Measurements from ENCODE around the gene CTSL.

Gene CTSL

DNA sequence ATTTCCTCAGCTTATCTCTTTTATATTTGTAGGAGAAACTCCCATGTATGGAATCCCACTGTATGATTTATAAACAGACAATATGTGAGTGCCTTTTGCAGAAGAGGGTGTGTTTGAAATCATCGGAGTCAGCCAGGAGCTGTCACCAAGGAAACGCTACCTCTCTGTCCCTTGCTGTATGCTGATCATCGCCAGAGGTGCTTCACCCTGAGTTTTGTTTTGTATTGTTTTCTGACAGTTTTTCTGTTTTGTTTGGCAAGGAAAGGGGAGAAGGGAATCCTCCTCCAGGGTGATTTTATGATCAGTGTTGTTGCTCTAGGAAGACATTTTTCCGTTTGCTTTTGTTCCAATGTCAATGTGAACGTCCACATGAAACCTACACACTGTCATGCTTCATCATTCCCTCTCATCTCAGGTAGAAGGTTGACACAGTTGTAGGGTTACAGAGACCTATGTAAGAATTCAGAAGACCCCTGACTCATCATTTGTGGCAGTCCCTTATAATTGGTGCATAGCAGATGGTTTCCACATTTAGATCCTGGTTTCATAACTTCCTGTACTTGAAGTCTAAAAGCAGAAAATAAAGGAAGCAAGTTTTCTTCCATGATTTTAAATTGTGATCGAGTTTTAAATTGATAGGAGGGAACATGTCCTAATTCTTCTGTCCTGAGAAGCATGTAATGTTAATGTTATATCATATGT is 18.0 kb upstream of the CTSL start:
- Mint-ChIP-seq H3K36me3 (ENCODE audit: low read depth) (no peaks in the 10 kb centered on the region), H3K27me3 (ENCODE audit: low read depth) (peaks cover 26% of the 10 kb centered on the region), H3K4me1 (ENCODE audit: low read depth) (peaks cover 32% of the 10 kb centered on the region), H3K27ac (no peak overlapping the region), H3K4me3 (no peak overlapping the region), H3K9me3 (no peaks in the 10 kb centered on the region)
- DNase-seq (ENCODE audit: low spot score): no peak

DNA sequence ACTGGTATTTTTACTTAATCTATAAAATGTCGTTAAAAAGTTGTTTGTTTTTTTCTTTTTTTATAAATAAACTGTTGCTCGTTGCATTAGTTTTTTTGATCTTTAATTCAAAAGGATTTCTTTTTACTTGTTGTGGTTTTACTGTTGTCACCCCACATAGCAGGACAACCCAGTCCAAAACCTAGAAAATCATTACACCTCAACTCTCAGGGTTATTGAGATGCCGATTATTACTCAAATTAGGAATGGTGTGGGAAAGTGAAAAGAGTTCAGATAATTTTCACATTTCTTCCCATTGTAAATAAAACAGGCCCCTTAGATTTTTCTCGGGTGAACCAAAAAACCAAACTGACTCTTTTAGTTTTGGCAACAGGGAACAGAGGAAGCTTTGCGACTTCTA is 17.4 kb upstream of the CTSL start:
- H3K4me3 Mint-ChIP-seq: peak overlapping the region; percentile 64
- H3K27ac Mint-ChIP-seq: peak overlapping the region; percentile 60
- peaks cover 22% of the 10 kb centered on the region for H3K27me3 Mint-ChIP-seq (ENCODE audit: low read depth)
- no peaks in the 10 kb centered on the region for H3K36me3 Mint-ChIP-seq (ENCODE audit: low read depth)
- no peaks in the 10 kb centered on the region for H3K9me3 Mint-ChIP-seq
- H3K4me1 Mint-ChIP-seq (ENCODE audit: low read depth): peaks cover 36% of the 10 kb centered on the region
- DNase-seq (ENCODE audit: low spot score): no peak

DNA sequence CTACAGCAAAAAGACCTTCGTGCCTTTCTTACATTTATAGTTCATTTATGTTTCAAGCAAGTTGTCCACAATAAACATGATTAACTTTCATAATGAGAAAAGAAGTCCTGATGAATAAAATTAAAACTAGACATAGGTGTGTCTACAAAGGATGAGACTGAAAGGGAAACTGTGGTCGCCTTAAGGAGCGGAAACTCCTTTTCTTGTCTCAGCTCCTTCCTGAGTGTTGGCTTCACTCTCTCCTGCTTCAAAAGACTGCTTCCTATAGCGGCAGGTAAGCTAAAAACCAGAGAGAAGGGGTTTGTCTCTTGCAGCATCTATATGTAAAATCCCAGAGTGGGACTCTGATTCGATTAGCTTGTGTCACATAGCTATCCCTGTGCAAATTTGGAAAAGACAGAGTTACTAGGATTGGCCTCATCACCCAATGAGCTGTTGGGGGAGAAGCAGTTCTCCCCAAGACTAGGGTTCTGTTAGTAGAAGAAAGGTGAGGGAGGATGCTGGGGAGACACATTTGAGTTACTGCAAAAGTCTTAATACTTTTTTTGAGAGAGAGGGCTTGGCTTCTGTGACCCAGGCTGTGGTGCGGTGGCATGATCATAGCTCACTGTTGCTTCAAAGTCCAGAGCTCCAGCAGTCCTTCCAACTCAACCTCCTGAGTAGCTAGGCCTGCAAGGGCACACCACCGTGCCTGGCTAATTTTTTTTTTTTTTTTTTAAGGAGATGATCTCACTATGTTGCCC is 16.8 kb upstream of the CTSL start:
- peak; percentile 27 for DNase-seq (ENCODE audit: low spot score)
- H3K27ac Mint-ChIP-seq: peak overlapping the region; percentile 60
- H3K27me3 Mint-ChIP-seq (ENCODE audit: low read depth): peaks cover 21% of the 10 kb centered on the region
- H3K36me3 Mint-ChIP-seq (ENCODE audit: low read depth): no peaks in the 10 kb centered on the region
- H3K4me3 Mint-ChIP-seq: peak overlapping the region; percentile 64
- H3K9me3 Mint-ChIP-seq: no peaks in the 10 kb centered on the region
- H3K4me1 Mint-ChIP-seq (ENCODE audit: low read depth): peaks cover 41% of the 10 kb centered on the region

DNA sequence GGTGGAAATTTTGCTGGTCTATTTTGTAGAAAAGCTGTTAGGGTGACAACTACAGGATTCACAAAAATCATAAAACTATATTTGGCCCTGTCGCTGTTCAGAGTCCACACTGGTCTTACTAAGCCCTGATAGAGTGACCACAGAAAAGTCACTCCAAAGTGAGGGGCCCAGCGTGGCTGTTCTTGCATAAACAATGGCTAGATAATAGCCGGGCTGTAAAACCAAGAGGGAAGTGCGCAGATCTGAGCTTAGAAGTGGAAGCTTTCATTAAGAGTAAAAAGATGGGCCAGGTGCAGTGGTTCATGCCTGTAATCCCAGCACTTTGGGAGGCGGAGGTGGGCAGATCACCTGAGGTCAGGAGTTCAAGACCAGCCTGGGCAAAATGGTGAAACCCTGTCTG is 15.5 kb upstream of the CTSL start:
- Mint-ChIP-seq H3K9me3 (no peaks in the 10 kb centered on the region), H3K27me3 (ENCODE audit: low read depth) (peaks cover 23% of the 10 kb centered on the region), H3K4me3 (no peak overlapping the region), H3K36me3 (ENCODE audit: low read depth) (no peaks in the 10 kb centered on the region), H3K4me1 (ENCODE audit: low read depth) (peaks cover 44% of the 10 kb centered on the region), H3K27ac (no peak overlapping the region)
- no peak for DNase-seq (ENCODE audit: low spot score)

DNA sequence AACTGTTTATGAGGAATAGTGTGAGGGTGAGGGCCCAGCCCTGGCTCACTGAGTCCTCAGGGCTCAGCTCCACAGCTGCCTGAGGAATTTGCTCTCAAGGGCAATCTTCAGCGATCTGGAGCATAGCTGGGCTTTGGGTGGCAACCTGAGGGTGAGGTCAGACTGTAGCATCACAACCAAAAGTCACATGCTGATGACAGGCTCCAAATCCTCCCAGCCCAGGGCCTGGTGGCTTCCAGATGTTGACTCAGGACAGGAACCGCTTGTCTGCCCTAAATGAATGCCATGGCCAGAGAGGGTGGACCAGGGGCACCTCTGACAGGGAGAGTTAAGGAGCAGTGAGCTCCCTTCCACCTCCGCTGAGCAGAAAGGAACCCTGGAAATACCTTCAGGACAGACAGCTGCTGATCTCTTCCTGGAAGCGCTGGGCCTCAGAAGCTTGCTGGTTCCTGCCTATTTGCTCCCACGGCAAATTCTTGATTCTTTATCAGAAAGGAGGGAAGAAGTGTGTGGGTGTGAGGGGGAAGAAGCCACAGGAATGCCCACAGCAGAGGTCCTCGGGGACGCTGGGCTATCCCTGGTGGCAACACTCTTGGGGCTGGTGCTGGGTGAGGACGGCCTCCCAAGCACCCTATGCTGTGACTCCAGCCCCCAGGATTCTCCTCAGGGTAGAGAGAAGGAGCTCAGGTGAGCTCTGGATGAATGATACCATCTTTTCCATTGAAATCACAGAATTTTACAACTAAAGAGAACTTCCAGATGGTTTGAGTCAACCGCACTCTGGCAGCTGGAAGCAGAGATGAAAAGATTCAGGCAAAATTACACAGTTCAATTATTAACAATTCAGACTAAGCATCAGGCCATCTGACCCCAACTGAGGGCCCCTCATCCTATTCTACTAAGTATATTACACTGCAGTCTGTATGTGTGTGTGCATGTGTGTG is 13.8 kb upstream of the CTSL start:
- DNase-seq (ENCODE audit: low spot score): no peak
- no peaks in the 10 kb centered on the region for H3K36me3 Mint-ChIP-seq (ENCODE audit: low read depth)
- H3K27ac Mint-ChIP-seq: no peak overlapping the region
- H3K27me3 Mint-ChIP-seq (ENCODE audit: low read depth): peaks cover 18% of the 10 kb centered on the region
- peaks cover 44% of the 10 kb centered on the region for H3K4me1 Mint-ChIP-seq (ENCODE audit: low read depth)
- no peak overlapping the region for H3K4me3 Mint-ChIP-seq
- H3K9me3 Mint-ChIP-seq: no peaks in the 10 kb centered on the region

DNA sequence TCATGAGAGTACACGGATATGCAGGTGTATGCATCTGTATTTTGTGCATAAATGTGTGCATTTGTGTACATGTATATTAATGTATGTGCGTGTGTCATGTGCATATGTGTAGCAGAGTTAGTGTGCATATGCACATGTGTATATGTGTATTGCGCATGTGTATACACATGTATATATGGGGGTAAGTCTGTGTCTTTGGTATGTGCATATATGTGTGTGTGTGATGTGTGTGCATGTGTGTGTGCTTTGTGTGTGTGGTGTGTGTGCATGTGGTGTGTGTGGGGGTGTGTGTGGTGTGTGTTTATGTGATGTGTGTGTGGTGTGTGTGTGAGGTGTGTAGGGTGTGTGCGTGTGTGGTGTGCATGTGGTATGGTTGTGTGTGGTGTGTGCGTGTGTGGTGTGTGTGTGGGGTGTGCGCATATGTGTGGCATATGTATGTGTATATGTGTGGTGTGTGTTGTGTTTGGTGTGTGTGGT is 13.1 kb upstream of the CTSL start:
- Mint-ChIP-seq H3K27ac (no peak overlapping the region), H3K9me3 (no peaks in the 10 kb centered on the region), H3K4me1 (ENCODE audit: low read depth) (peaks cover 39% of the 10 kb centered on the region), H3K4me3 (peak overlapping the region; percentile 3), H3K27me3 (ENCODE audit: low read depth) (peaks cover 13% of the 10 kb centered on the region), H3K36me3 (ENCODE audit: low read depth) (no peaks in the 10 kb centered on the region)
- no peak for DNase-seq (ENCODE audit: low spot score)

DNA sequence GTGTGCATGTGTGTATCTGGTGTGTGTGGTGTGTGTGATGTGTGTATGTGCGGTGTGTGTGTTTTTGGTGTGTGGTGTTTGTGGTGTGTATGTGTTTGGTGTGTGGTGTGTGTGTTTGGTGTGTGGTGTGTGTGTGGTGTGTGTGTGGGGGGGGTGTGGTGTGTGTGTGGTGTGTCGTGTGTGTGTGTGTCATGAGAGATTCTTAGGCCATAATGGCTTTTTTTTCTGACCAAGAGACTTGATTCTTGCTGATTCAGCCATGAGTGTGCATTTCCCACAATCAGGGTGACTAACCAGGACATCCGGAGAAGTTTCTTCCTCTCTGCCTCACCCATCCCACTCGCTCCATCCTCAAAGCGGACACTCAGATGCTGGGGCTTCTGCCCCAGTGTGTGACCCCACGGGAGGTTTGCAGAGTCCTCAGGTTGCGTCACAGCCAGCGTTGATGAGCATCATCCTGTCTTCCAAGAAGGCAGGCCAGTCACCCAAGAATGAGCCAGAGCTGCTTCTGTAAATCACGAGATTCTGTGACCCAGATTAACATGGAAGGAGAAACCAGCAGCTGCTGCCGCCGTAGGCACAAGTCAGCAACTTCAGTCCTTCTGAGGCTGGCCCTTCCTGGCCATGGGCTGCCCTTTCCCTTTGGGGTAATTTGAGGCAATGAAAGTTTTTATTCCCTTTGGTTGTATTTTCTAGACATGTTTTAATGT is 12.5 kb upstream of the CTSL start:
- Mint-ChIP-seq H3K4me3 (peak overlapping the region; percentile 52), H3K36me3 (ENCODE audit: low read depth) (no peaks in the 10 kb centered on the region), H3K9me3 (no peaks in the 10 kb centered on the region), H3K27me3 (ENCODE audit: low read depth) (peaks cover 13% of the 10 kb centered on the region), H3K4me1 (ENCODE audit: low read depth) (peaks cover 36% of the 10 kb centered on the region), H3K27ac (peak overlapping the region; percentile 41)
- DNase-seq (ENCODE audit: low spot score): peak; percentile 58

DNA sequence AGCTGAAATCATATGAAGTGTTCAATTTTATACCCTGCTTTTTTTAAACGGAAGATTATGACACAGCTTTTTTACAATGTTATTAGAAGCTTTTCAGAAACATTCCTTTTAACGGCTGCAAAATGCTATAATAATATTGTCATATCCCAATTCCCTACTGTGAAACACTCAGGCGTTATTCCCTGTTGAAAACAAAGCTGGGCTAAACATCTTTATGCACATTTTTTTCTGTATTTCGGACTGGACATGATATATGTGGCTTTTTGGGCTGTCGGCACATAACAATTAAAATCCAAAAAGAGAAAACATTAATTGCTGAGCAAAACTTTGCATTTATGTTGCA is 12.0 kb upstream of the CTSL start:
- Mint-ChIP-seq H3K4me3 (no peak overlapping the region), H3K27ac (no peak overlapping the region), H3K27me3 (ENCODE audit: low read depth) (peaks cover 17% of the 10 kb centered on the region), H3K4me1 (ENCODE audit: low read depth) (peaks cover 31% of the 10 kb centered on the region), H3K36me3 (ENCODE audit: low read depth) (no peaks in the 10 kb centered on the region), H3K9me3 (no peaks in the 10 kb centered on the region)
- DNase-seq (ENCODE audit: low spot score): no peak

DNA sequence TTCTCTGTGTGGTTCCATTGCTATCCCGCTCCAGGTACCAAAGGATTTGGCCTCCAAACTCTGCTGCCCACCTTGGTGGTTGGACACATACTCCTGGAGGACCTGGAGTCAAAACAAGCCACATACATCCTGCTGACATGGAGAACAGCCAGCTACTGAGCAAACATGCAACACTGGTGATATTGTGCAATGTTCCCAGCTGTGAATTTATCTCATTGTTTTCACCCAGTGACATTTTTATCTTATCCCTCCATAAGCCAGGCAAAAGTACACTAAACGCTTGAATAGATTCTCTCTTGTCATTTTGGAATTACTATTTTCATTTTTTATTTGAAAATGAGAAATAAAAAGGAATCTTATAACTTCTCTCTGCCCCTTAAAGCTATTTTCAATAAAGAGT is 11.1 kb upstream of the CTSL start:
- Mint-ChIP-seq H3K36me3 (ENCODE audit: low read depth) (no peaks in the 10 kb centered on the region), H3K27me3 (ENCODE audit: low read depth) (peaks cover 21% of the 10 kb centered on the region), H3K4me3 (no peak overlapping the region), H3K9me3 (no peaks in the 10 kb centered on the region), H3K27ac (no peak overlapping the region), H3K4me1 (ENCODE audit: low read depth) (peaks cover 23% of the 10 kb centered on the region)
- no peak for DNase-seq (ENCODE audit: low spot score)

DNA sequence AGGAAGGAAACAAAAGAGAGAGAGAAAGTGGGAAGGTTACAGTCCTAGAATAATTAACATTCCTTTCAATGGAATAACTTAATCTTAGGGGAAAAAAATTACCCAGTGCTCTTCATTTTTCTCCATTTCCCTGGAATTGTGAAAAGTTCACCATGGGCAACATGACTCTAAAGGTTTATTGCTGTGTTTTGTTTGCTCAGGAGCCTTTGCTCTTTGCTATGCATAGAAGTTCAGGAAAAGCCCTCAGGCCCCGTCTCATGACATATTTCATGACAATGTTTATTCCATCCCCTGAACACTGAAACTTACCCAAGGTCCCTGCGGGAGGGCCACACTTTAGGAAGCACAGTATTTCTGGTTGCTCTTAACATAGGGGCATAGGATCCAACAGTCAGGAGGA is 9.8 kb upstream of the CTSL start:
- peaks cover 29% of the 10 kb centered on the region for H3K27me3 Mint-ChIP-seq (ENCODE audit: low read depth)
- H3K4me1 Mint-ChIP-seq (ENCODE audit: low read depth): peaks cover 18% of the 10 kb centered on the region
- no peak overlapping the region for H3K27ac Mint-ChIP-seq
- no peaks in the 10 kb centered on the region for H3K36me3 Mint-ChIP-seq (ENCODE audit: low read depth)
- H3K4me3 Mint-ChIP-seq: no peak overlapping the region
- no peaks in the 10 kb centered on the region for H3K9me3 Mint-ChIP-seq
- no peak for DNase-seq (ENCODE audit: low spot score)

DNA sequence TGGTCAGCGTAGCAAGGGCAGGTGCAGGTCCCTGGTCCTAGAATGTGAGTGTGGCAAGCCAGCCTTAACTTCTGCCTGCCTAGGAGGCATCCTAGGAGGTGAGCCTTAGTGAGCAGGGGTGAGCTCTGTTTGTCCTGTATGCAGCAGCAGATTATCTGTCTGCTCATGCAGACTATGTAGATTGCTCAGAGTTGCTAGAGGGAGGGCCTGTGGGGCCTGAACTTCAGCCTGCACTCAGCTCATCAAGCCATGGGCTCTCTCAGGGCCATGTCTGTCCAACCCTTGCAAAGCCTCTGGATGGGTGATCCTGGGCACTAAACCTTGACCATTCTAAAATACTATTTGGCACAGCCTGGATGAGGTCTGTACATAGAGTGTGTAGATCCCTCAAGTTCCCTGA is 8.5 kb upstream of the CTSL start:
- Mint-ChIP-seq H3K9me3 (no peaks in the 10 kb centered on the region), H3K4me1 (ENCODE audit: low read depth) (peaks cover 16% of the 10 kb centered on the region), H3K27ac (no peak overlapping the region)

DNA sequence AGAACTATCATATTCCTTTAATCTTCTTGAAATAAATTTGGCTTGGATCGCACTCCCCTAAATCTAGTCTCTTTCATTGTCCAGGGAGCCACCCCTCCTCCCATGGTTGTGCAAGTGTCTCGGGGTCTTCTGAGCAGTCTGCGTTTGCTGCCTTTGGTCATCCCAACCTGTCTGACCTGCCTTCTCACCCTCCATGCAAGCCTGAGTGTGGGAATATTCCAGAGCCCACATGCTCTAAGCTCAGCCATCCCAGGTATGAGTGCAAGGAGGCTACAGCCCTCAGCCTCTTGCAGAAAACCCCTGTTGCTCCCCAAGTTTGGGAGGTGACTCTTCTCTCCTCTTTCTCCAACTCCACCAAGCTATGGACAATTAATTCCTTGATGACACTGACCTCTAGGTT is 7.7 kb upstream of the CTSL start:
- no peak overlapping the region for H3K4me3 Mint-ChIP-seq
- H3K27me3 Mint-ChIP-seq (ENCODE audit: low read depth): peaks cover 40% of the 10 kb centered on the region
- no peak for DNase-seq (ENCODE audit: low spot score)
- H3K9me3 Mint-ChIP-seq: no peaks in the 10 kb centered on the region
- H3K4me1 Mint-ChIP-seq (ENCODE audit: low read depth): peaks cover 10% of the 10 kb centered on the region
- H3K36me3 Mint-ChIP-seq (ENCODE audit: low read depth): no peaks in the 10 kb centered on the region
- H3K27ac Mint-ChIP-seq: no peak overlapping the region

More for the DNA sequence above, 8.5 kb upstream of the CTSL start:
- Mint-ChIP-seq H3K36me3 (ENCODE audit: low read depth) (no peaks in the 10 kb centered on the region), H3K4me3 (no peak overlapping the region), H3K27me3 (ENCODE audit: low read depth) (peaks cover 35% of the 10 kb centered on the region)
- no peak for DNase-seq (ENCODE audit: low spot score)

DNA sequence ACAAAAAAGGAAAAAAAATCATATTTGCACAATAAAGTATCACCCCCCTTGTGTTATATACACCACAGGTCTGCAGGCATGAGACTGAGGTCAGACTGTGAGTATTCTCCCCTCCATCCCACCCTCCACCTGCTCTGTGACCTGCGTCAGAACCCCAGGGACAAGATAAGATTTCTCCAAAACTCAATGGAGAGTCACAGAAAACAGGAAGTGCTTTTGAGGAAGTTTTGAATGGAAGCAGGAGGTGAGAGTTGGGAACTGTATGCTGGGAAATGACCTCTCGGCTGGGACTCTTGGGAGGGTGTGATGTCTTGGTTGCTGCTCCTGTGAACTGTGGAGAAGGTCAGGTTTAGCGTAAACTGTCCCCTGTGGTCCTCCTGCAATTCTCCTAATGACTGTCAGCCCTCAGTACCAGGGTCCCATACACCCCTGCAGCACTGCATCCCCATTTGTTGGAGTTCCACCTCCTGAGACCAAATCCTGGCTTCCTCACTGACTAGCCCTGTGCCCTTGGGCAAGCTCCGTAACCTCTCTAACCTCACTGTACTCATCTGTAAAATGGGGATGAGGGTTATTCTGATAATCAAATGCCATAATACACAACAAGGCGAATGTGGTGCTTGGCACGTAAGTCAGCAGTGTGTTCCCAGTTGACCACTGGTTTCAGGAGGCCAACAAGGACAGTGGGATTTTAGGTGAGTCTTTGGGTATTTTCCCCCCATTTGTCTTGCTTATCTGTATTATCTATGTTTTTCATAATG is 6.9 kb upstream of the CTSL start:
- Mint-ChIP-seq H3K4me1 (ENCODE audit: low read depth) (peaks cover 4% of the 10 kb centered on the region), H3K4me3 (no peak overlapping the region), H3K9me3 (no peaks in the 10 kb centered on the region), H3K27me3 (ENCODE audit: low read depth) (peaks cover 41% of the 10 kb centered on the region), H3K27ac (no peak overlapping the region), H3K36me3 (ENCODE audit: low read depth) (no peaks in the 10 kb centered on the region)
- no peak for DNase-seq (ENCODE audit: low spot score)
